Endodermal cell (in vitro differentiated cells): ENCODE data around the gene GEMIN8. TPM values are rescaled to one million over a fixed set of nuclear protein-coding genes. Genes with fewer than 3 reads are reported as not detected.

Experiments
- DNase-seq: peaks from one replicate; pipeline ENCODE4 v3.0.0-alpha.2; 2017
- H3K27ac ChIP-seq: 2 replicates; pipeline ENCODE4 v1.5.1; 2013; ENCODE audit warnings: mild to moderate bottlenecking, low read depth, low read length, moderate library complexity
- H3K27me3 ChIP-seq: 2 replicates; pipeline ENCODE4 v1.6.1; 2013; ENCODE audit warnings: mild to moderate bottlenecking, low read length, moderate library complexity; ENCODE audit not compliant: insufficient read depth, control insufficient read depth, poor library complexity, severe bottlenecking
- H3K36me3 ChIP-seq: 2 replicates; pipeline ENCODE4 v1.7.0; 2013; ENCODE audit warnings: mild to moderate bottlenecking, low read length, moderate library complexity; ENCODE audit not compliant: control insufficient read depth, insufficient read depth
- H3K4me1 ChIP-seq: one replicate; pipeline ENCODE4 v1.7.0; 2013; ENCODE audit warnings: low read length; ENCODE audit not compliant: control insufficient read depth, insufficient read depth
- H3K4me3 ChIP-seq: 2 replicates; pipeline ENCODE4 v1.5.1; 2013; ENCODE audit warnings: mild to moderate bottlenecking, low read length, moderate library complexity
- H3K9ac ChIP-seq: 2 replicates; pipeline ENCODE4 v1.6.1; 2013; ENCODE audit warnings: mild to moderate bottlenecking, low read length, moderate library complexity; ENCODE audit not compliant: poor library complexity, severe bottlenecking; ENCODE audit errors: extremely low read depth
- H3K9me3 ChIP-seq: 2 replicates; pipeline ENCODE4 v1.6.1; 2013; ENCODE audit warnings: mild to moderate bottlenecking, low read length, moderate library complexity; ENCODE audit not compliant: control insufficient read depth
- H3K27ac Mint-ChIP-seq: 2 replicates; pipeline ENCODE4 v1.8.0; 2020; ENCODE audit warnings: mixed read lengths
- H3K27me3 Mint-ChIP-seq: 2 replicates; pipeline ENCODE4 v1.8.0; 2021; ENCODE audit warnings: mild to moderate bottlenecking, mixed read lengths; ENCODE audit not compliant: insufficient read depth
- H3K36me3 Mint-ChIP-seq: 2 replicates; pipeline ENCODE4 v1.8.0; 2020; ENCODE audit warnings: low read depth, mixed read lengths
- H3K4me1 Mint-ChIP-seq: 2 replicates; pipeline ENCODE4 v1.8.0; 2020; ENCODE audit warnings: mixed read lengths
- H3K4me3 Mint-ChIP-seq: 2 replicates; pipeline ENCODE4 v1.8.0; 2020; ENCODE audit warnings: mild to moderate bottlenecking, moderate library complexity, mixed read lengths
- H3K9me3 Mint-ChIP-seq: 2 replicates; pipeline ENCODE4 v1.8.0; 2020; ENCODE audit warnings: mild to moderate bottlenecking, mixed read lengths
- WGBS, 2 experiments: methylation state at CpG; one replicate each; pipeline versions ENCODE4 v1.1.5 to v1.1.7; 2013; ENCODE audit warnings: missing lambda C conversion rate in 2 of 2, mixed read lengths in 1 of 2; ENCODE audit not compliant: insufficient coverage in 1 of 2, insufficient read length in 1 of 2; 5-methylcytosine and 5-hydroxymethylcytosine counted together
- total RNA-seq, 2 donors: library from RNA; stranded (reverse); fragmentation: NEBNext Ultra II Directional in 1 of 2; extraction: Animal tissue kit (Norgen Biotek cat#: 25700) in 1 of 2; gene quantifications; 2 replicates in 1 of 2; 3 replicates in 1 of 2; pipeline ENCODE4 v1.2.1, GENCODE V29; 2021
- TF ChIP-seq, protein P1 (sequence below): fragments of 200-600 bp; sonication (generic); conservative IDR thresholded peaks from 2 replicates; pipeline ENCODE4 v1.5.0; 2021; ENCODE audit warnings: antibody characterized with exemption, mild to moderate bottlenecking

The GEMIN8 gene
- total RNA-seq, 2 donors from 2014 or later = 18.2 to 23.6 TPM

DNA sequence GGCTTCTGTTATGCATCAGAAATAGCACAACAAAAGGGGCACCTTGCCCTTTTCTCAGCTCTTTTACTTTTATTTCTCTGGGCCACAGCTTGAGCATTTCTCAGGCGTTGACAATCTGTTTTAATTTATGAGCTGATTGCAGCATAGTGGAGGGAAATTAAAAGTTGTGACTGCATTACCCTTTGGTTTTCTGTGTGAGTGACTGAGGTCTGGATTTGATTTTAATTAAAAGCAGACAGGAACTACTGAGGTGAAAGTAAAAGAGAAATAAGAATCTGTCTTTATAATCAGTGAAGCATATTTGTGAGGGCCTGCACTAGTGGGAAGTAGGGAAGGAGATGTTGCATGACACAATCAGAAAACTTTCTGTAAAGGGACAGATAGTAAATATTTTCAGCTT lies 43.4 kb upstream of the GEMIN8 start:
- no peaks in the 10 kb centered on the region for H3K4me1 ChIP-seq
- no peak overlapping the region for H3K27ac Mint-ChIP-seq
- no peaks in the 10 kb centered on the region for H3K27me3 ChIP-seq
- no peak overlapping the region for H3K27ac ChIP-seq
- no peaks in the 10 kb centered on the region for H3K9me3 ChIP-seq
- H3K36me3 ChIP-seq = no peaks in the 10 kb centered on the region
- no peak overlapping the region for H3K9ac ChIP-seq
- H3K4me3 Mint-ChIP-seq = no peak overlapping the region
- no peaks in the 10 kb centered on the region for H3K36me3 Mint-ChIP-seq
- TF ChIP-seq, protein P1, sequence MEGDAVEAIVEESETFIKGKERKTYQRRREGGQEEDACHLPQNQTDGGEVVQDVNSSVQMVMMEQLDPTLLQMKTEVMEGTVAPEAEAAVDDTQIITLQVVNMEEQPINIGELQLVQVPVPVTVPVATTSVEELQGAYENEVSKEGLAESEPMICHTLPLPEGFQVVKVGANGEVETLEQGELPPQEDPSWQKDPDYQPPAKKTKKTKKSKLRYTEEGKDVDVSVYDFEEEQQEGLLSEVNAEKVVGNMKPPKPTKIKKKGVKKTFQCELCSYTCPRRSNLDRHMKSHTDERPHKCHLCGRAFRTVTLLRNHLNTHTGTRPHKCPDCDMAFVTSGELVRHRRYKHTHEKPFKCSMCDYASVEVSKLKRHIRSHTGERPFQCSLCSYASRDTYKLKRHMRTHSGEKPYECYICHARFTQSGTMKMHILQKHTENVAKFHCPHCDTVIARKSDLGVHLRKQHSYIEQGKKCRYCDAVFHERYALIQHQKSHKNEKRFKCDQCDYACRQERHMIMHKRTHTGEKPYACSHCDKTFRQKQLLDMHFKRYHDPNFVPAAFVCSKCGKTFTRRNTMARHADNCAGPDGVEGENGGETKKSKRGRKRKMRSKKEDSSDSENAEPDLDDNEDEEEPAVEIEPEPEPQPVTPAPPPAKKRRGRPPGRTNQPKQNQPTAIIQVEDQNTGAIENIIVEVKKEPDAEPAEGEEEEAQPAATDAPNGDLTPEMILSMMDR = no peak
- no peaks in the 10 kb centered on the region for H3K27me3 Mint-ChIP-seq
- WGBS, 2 experiments = 83% methylated on average over 1 of the region's 1 CpG; no CpG with 5 or more reads in 1 of the 2 experiments
- H3K4me3 ChIP-seq = no peak overlapping the region
- H3K4me1 Mint-ChIP-seq = no peaks in the 10 kb centered on the region
- H3K9me3 Mint-ChIP-seq = peaks cover 16% of the 10 kb centered on the region
- no peak for DNase-seq

DNA sequence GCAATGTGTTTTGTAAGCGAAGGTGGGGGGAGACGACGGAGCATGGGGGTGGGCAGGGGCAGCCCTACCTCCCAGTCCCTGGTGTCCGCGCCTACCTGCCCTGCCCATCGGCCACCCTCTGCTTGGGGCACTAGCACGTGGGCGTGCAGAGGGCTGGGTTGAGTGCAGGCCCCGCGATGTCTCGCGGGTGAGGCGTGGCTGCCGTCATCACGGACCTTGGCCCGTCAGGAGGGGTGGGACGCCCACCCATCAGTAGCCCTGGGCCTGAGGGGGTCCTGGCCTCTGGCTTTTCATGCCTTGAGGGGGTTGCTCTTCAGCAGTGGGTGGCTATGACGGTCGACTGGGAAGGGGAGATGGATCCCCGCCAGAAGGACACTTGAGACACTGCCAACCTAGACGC lies 36.1 kb upstream of the GEMIN8 start:
- Histone ChIP-seq H3K4me3 (no peak overlapping the region), H3K36me3 (no peaks in the 10 kb centered on the region), H3K27me3 (no peaks in the 10 kb centered on the region), H3K9me3 (no peaks in the 10 kb centered on the region), H3K9ac (no peak overlapping the region), H3K4me1 (no peaks in the 10 kb centered on the region), H3K27ac (no peak overlapping the region)
- peaks cover 3% of the 10 kb centered on the region for H3K4me1 Mint-ChIP-seq
- WGBS, 2 experiments = 97% methylated on average over 19 of the region's 21 CpGs; no CpG with 5 or more reads in 1 of the 2 experiments
- no peak overlapping the region for H3K27ac Mint-ChIP-seq
- H3K36me3 Mint-ChIP-seq = no peaks in the 10 kb centered on the region
- DNase-seq = no peak
- H3K27me3 Mint-ChIP-seq = no peaks in the 10 kb centered on the region
- H3K9me3 Mint-ChIP-seq = peaks cover 19% of the 10 kb centered on the region
- TF ChIP-seq, protein P1 = no peak
- no peak overlapping the region for H3K4me3 Mint-ChIP-seq

DNA sequence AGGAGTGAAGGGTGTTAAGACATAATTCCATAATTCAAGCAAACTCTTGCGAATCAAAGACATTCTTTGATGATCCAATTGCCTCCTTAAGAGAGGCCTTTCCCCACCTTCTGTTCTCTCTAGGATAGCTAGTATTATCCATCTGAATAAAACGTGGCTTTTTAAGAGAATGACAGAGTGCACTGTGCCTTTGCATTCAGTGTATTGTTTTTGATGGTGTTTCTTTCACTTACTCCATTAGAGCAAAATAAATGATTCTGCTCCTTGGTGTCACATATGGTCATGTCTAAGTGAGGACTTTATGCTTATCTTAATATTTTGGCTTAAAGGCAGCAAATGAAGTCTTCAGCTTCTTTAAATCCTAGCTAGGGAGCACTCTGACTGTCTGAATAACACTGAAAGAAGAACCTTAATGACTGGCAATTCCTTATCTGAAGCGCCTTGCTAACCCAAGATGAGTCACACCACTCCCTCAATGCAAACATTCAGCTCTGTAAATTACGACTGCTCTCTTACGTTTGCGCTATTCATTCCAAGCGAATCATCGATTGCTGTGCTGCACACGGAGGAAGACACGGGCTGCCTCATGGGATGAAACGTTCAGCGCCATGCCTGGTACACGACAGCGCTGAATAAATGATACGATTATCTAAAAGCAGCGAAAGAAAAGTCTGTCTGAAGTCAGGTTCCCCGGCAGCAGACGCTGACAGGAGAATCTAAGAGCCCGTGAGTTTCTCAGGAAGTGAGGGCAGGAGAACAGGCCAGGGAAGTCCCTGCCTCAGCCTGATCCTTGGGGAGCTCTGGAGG lies 35.1 kb upstream of the GEMIN8 start:
- Mint-ChIP-seq H3K4me1 (peaks cover 3% of the 10 kb centered on the region), H3K4me3 (no peak overlapping the region), H3K9me3 (peaks cover 18% of the 10 kb centered on the region), H3K27ac (no peak overlapping the region), H3K36me3 (no peaks in the 10 kb centered on the region), H3K27me3 (no peaks in the 10 kb centered on the region)
- Histone ChIP-seq H3K36me3 (no peaks in the 10 kb centered on the region), H3K9ac (no peak overlapping the region), H3K27ac (no peak overlapping the region), H3K9me3 (no peaks in the 10 kb centered on the region), H3K4me1 (no peaks in the 10 kb centered on the region), H3K27me3 (no peaks in the 10 kb centered on the region), H3K4me3 (no peak overlapping the region)
- DNase-seq = no peak
- WGBS, 2 experiments = 67 to 80% methylated on average over 12 to 19 of the region's 19 CpGs
- TF ChIP-seq, protein P1 = no peak
